Type B pancreatic cell (in vitro differentiated cells): Measurements from ENCODE around the gene ADAMTS6. TPM values are rescaled to one million over a fixed set of nuclear protein-coding genes. Genes with fewer than 3 reads are reported as not detected.
"Not testable (repeated sequence)": the region's sequence is repeated elsewhere in the genome, so short reads cannot be mapped to it uniquely, and the experiment has no call there.

Source experiments
- DNase-seq: peaks from one replicate; pipeline ENCODE4 v3.0.0; 2021; ENCODE audit warnings: mixed read lengths; ENCODE audit not compliant: unreplicated experiment; ENCODE audit errors: extremely low spot score
- H3K27ac Mint-ChIP-seq: 2 replicates; pipeline ENCODE4 v1.8.0; 2021; ENCODE audit warnings: mild to moderate bottlenecking, mixed read lengths
- H3K27me3 Mint-ChIP-seq: 2 replicates; pipeline ENCODE4 v1.8.0; 2021; ENCODE audit warnings: mixed read lengths
- H3K36me3 Mint-ChIP-seq: 2 replicates; pipeline ENCODE4 v1.8.0; 2021; ENCODE audit warnings: mixed read lengths
- H3K4me1 Mint-ChIP-seq: one replicate; pipeline ENCODE4 v1.8.0; 2021; ENCODE audit warnings: mixed read lengths; ENCODE audit not compliant: unreplicated experiment
- H3K4me3 Mint-ChIP-seq: 2 replicates; pipeline ENCODE4 v1.8.0; 2021; ENCODE audit warnings: mild to moderate bottlenecking, mixed read lengths
- H3K9me3 Mint-ChIP-seq: 2 replicates; pipeline ENCODE4 v1.8.0; 2021; ENCODE audit warnings: mixed read lengths
- CTCF ChIP-seq: fragments of 200-600 bp; sonication (generic); conservative IDR thresholded peaks from 2 replicates; pipeline ENCODE4 v1.5.0; 2021; ENCODE audit warnings: antibody characterized with exemption, mild to moderate bottlenecking
- total RNA-seq: library from RNA; stranded (reverse); gene quantifications from 2 replicates; pipeline ENCODE4 v1.2.1, GENCODE V29; 2021; ENCODE audit warnings: low replicate concordance

ADAMTS6 gene
- total RNA-seq, 1 donor from 2014 or later, result 4.2 TPM

- DNase-seq, result no peak
- no peaks in the 10 kb centered on the region for H3K9me3 Mint-ChIP-seq
- H3K27me3 Mint-ChIP-seq, result no peaks in the 10 kb centered on the region
- no peak for TF ChIP-seq CTCF
- no peaks in the 10 kb centered on the region for H3K36me3 Mint-ChIP-seq
- no peaks in the 10 kb centered on the region for H3K4me1 Mint-ChIP-seq
- H3K27ac Mint-ChIP-seq, result no peak overlapping the region
- H3K4me3 Mint-ChIP-seq, result no peak overlapping the region
These were observed 27.3 kb upstream of the ADAMTS6 start for GRCh38 chr5:65508978-65509377.

GRCh38 chr5:65506961-65507360, 25.2 kb upstream of the ADAMTS6 start:
- TF ChIP-seq CTCF, result no peak
- no peak overlapping the region for H3K4me3 Mint-ChIP-seq
- no peak for DNase-seq
- no peaks in the 10 kb centered on the region for H3K4me1 Mint-ChIP-seq
- no peaks in the 10 kb centered on the region for H3K9me3 Mint-ChIP-seq
- peaks cover 3% of the 10 kb centered on the region for H3K36me3 Mint-ChIP-seq
- H3K27me3 Mint-ChIP-seq, result no peaks in the 10 kb centered on the region
- H3K27ac Mint-ChIP-seq, result no peak overlapping the region

GRCh38 chr5:65489119-65489518, 7.4 kb upstream of the ADAMTS6 start:
- TF ChIP-seq CTCF, result no peak
- no peaks in the 10 kb centered on the region for H3K36me3 Mint-ChIP-seq
- no peaks in the 10 kb centered on the region for H3K4me1 Mint-ChIP-seq
- no peak for DNase-seq
- H3K27me3 Mint-ChIP-seq, result no peaks in the 10 kb centered on the region
- H3K4me3 Mint-ChIP-seq, result no peak overlapping the region
- H3K27ac Mint-ChIP-seq, result no peak overlapping the region
- H3K9me3 Mint-ChIP-seq, result no peaks in the 10 kb centered on the region

- not testable (repeated sequence) for H3K36me3 Mint-ChIP-seq
These were observed 6.4 kb upstream of the ADAMTS6 start for GRCh38 chr5:65488038-65488687.

GRCh38 chr5:65486803-65487202, 5.1 kb upstream of the ADAMTS6 start:
- peaks cover 14% of the 10 kb centered on the region for H3K4me1 Mint-ChIP-seq
- not testable (repeated sequence) for DNase-seq, H3K27ac Mint-ChIP-seq, H3K4me3 Mint-ChIP-seq, H3K27me3 Mint-ChIP-seq, H3K9me3 Mint-ChIP-seq, H3K36me3 Mint-ChIP-seq

More at GRCh38 chr5:65488038-65488687, 6.4 kb upstream of the ADAMTS6 start:
- H3K9me3 Mint-ChIP-seq, H3K27ac Mint-ChIP-seq, H3K27me3 Mint-ChIP-seq, H3K4me1 Mint-ChIP-seq, DNase-seq, H3K4me3 Mint-ChIP-seq: not testable (repeated sequence)
- TF ChIP-seq CTCF, result peak; percentile 38

GRCh38 chr5:65485405-65485804, 3.7 kb upstream of the ADAMTS6 start:
- Mint-ChIP-seq H3K27ac (no peak overlapping the region), H3K4me3 (no peak overlapping the region), H3K36me3 (no peaks in the 10 kb centered on the region), H3K27me3 (no peaks in the 10 kb centered on the region), H3K9me3 (no peaks in the 10 kb centered on the region), H3K4me1 (peaks cover 17% of the 10 kb centered on the region)
- DNase-seq, result no peak
- TF ChIP-seq CTCF, result no peak
